IPS-NIHi11 (cell line): Measurements from ENCODE around the gene ESYT3.
"Not testable (repeated sequence)": the region's sequence is repeated elsewhere in the genome, so short reads cannot be mapped to it uniquely, and the experiment has no call there.

Experiments used
- DNase-seq: peaks from one replicate; pipeline ENCODE4 v3.0.0; 2012; ENCODE audit warnings: mixed read lengths, low spot score

Gene ESYT3

DNA sequence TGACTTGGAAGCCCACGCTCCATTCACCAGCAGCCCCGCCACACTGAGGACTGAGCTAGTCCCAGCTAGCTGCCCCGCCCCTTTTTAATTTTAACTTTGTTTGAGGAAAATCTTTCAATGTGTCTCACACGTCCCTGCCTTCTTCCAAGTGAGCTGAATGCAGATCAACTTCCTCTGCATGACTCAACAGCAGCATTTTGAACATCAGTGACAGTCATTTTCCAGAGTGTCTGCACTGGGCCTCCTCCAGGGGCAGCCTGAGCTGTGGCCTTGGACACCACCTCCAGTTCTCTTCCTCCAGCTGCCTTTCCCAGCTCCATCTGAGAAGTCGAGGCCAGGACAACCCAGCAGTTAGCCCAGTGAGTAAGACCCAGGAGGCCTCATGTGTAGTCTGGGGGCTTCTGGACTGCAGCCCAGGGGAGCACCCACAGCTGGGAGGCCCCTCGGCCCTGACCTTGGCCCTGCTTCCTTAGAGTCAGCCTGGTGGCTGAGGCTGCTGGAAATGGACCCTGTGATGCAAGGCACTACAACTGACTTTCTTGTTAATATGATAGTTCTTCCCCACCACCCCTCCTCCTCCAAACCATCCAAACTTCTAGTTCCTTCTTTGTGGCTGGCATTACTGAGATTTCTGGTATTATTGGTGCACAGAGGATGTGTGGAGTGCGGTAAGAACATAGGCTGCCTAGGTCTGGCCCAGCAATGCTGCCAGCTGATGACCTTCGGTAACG, 21.4 kb upstream of the ESYT3 start:
- no peak for DNase-seq

DNA sequence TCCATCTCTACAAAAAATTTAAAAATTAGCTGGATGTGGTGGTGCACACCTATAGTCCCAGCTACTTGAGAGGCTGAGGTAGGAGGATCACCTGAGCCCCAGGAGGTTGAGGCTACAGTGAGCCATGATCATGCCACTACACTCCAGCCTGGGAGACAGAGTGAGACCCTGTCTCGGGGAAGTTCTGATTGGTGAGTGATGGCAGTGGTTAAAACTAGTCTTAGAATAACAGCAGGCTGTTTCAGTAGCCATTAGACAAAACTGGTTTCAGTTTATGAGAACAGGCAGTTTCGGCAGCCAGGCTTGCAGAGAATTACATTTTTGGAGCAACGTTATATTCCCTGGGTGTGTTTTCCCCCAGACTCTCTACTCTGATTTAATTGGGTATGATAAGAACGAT, 18.2 kb upstream of the ESYT3 start:
- not testable (repeated sequence) for DNase-seq

DNA sequence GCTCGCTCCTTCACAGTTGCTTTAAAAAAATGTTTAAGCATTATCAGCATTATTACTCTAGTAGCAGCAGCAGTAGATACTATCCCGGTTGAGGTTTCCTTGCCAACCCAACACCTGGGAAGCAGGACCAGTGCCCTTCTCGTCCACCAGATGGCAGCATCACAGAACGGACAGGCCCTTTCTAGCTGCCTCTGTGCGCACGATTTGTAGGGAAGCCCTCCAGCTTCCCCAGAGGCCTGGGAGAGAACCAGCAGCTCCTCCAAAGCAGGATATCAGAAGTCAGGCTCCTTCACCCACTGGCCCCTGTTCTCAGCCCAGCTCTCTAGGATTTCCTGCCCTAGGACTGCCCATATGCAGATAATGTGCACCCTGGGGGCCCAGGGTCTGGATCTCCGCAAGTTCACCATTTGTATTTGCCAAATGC, 16.8 kb upstream of the ESYT3 start:
- peak; percentile 89 for DNase-seq

DNA sequence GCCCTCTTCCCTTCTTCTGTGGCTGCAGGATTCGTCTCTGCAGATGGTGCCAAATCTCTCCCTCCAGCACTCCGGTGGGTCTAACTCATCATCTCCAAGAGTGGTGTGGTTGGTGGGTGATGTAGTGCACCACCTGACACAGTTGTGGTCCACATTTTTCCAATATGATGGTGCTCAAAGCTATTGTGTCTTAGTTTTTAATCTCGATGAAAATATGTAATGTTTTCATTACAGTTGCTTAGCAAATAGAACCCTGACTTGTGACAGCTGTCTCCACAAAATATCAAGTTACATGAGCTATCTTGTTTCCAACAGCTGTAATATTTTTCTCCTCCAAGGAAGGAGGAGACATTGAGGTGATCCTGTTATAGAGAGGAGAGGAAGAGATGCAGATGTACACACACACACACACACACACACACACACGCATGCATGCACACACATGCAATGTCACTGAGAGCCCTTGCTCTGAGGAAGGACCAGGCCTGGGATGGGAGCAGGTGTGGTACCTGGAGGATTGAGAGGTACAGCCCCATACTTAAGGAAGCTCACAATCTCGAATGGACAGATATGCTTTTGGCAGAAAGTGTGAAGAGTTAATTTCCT, 15.7 kb upstream of the ESYT3 start:
- no peak for DNase-seq

DNA sequence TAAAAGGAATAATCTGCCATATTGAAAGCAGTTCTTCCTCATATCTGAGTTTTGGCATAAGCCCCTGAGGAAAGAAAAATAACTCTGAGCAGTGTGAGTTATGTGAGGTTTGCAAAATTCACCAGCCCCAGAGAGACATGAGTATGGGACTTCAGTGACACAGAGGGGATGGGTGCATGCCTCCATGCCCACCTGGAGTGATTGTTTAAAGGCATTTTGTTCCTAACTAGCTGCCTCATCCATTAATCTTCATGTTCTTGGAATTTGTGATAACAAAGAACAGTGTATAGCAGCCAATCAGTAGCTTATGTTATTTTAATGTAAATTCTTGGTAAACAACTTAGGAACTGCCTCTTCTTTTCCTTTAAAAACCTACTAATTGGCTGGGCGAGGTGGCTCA, 11.1 kb upstream of the ESYT3 start:
- no peak for DNase-seq

DNA sequence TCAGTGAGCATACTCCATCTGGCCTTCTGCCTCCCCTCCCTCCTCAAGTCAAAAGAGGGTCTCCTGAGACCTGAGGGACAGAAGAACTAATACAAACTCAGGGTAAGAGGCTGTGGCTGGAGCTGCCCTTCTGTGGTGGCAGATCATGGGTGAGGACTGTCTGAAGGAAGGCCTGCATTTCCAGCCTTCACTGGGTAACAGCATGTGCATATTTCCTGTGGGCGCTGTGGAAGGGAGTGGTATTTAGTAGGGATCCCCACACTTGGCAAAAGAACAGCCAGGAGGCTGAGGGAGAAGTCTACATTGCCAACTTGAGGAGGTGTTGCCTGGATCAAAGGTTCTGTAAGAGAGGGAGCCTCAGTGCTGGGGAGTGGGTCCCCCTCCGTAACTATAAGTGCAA, 10.1 kb upstream of the ESYT3 start:
- DNase-seq = no peak

DNA sequence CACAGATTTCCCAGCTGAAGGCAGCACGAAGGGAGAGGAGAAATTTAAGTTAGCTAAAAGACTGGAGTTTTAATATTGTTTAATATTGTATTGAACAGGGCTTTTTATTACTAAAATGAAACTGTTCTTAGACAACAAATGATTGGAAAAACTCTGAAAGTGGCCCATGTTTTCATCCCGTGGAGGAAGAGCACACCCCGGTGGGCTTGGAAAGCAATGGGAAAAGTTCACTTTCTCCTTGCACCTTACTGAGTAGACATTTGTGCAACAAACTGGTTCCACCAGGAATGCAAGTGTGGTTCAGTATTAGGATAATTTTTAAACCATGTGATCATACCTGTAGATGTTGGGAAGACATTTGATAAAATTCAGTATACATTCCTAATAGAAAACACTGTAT, 8.2 kb upstream of the ESYT3 start:
- no peak for DNase-seq

DNA sequence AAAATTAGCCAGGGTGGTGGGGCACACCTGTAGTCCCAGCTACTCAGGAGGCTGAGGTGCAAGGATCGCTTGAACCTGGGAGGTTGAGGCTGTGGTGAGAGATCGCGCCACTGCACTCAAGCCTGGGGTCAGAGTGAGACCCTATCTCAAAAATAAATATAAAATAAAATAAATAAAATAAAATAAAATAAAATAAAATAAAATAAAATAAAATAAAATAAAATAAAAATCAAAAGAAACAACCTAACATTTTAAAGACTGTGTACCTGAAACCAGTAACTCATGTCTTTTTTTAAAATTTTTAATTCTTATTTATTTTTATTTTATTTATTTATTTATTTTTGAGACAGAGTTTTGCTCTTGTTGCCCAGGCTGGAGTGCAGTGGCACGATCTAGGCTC, 7.7 kb upstream of the ESYT3 start:
- not testable (repeated sequence) for DNase-seq

DNA sequence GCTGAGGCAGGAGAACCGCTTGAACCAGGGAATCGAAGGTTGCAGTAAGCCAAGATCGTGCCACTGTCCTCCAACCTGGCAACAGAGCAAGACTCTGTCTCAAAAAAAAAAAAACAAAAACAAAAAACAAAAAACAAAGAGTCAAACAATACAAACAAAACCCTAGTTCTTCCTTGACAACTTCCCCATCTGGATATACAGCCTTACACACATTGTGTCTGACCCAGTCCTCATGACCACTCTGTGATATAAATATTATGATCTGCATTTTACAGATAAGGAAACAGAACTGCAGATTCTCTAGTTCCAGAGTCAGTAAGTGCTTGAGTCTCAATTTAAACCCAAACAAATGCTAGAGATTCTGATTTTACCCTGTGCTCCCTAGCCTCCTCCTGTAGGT, 4.8 kb upstream of the ESYT3 start:
- DNase-seq = no peak

DNA sequence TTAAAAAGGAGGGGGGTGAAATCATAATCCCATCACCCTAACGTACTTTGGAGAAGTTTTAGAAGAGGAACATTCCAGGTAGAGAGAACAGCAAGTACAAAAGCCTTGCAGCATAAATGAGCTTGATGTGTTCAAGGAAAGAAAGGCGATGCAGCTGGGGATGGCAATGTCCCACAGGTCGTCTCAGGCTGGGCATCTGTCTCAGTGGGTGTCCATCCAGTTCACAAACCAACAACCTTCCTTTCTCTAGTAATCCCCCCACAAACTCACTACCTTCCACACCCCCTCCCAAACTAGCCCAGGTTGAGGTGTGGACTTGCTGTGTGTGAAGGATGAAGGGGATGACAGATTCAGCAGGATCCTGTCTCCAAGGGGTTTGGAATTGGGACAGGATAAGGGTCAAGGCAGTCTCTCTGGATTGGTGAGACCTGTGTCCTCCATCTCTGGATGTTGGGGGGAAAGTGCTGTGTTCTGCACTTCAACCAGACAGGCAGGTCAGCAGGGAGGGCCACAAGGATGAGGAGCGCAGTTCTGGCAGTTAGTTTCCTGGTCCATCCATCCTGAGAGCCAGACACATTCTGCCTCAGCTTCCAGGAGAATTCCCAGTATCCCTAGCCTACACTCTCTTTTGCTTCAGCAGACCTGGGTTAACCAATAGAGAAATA, 1.7 kb upstream of the ESYT3 start:
- DNase-seq = no peak

DNA sequence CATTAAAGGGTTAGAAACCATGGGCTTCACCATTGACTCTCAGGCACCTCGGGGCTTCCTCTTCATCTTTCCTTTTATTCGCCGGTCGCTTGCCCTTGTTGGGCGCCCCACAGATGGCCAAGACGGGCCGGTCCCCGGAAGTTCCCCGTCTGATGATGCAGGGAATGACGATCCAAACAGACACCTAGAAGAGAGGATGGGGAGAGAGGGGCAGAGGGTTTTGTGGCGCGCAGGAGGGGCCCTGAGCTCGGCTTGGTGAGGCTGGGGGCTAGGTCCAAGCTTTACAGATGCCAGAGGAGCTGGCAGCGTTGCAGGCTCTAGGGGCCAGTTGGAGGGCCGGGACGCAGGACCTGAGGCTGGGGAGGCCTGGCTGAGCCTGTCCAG, 532 bp upstream of the ESYT3 start:
- no peak for DNase-seq

DNA sequence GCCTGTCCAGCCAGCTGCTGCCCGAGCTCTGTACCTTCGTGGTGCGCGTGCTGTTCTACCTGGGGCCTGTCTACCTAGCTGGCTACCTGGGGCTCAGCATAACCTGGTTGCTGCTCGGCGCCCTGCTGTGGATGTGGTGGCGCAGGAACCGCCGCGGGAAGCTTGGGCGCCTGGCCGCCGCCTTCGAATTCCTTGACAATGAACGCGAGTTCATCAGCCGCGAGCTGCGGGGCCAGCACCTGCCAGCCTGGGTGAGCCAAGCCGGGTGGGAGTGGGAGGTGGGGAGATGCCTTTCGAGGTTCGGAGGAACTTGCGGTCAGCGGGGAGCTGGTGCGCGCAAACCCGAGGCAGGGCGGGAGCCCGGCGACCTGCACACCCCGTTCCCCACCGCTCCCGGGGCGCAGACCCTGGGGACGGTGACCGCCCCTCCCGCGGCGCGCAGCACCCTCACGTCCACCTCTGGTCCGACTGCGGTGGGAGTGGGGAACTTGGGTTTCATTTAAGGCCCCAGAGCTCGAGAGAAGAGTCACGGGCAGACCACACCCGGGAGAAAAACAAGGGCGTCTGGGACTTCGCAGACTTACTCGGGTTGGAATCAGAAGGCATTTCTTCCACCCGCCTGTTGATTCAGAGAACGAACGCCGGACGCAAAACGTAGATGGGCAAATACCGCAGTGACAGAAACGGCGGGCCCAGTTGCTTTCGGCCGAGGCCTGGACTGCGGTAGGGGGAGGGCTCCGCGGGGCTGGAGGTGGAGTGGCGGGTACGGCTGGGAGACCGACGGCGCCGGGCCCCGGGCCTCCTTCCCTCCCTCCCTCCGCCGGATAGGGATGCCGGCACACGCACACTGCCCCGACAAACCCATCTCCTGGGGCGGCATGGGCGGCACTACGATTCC, 708 bp downstream of the ESYT3 start:
- DNase-seq = peak; percentile 78

DNA sequence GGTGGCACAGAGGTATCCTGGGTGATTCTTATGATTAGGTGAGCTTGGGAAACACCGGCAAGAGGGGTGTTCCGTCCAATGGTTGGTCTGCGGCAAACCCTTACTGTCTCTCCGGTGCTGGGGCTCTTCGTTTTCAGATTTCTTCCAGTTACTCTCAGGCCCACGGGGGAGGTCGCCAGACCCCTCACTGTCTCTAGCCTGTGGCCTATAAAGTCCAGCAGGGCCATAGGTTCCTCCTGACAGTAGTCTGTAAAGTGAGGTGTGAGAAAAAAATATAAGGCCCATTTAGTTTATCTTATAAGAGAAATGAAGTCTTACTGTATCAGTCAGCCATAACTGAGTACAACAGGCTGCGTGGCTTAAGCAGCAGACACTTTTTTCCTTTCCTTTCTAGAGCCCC, 1.4 kb downstream of the ESYT3 start:
- DNase-seq = no peak

DNA sequence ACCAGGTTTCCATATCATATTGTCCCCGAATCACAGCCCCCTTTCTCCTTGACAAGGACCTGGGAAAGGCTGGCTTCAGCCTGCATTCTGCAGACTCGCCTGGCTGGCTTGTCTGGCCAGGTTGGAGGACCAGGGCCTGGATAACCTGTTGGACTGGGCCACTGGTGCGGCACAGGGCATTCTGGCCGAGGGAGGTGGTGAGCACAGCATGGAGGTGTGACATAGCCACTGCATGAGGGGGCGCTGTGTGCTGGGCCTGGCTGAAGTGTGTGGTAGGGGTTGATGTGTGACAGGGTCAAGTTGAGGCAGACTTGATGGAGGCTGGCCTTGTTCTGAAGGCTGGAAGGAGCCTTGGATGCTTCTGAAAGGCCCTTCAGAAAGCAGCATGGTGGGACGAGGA, 2.9 kb downstream of the ESYT3 start:
- DNase-seq = no peak

DNA sequence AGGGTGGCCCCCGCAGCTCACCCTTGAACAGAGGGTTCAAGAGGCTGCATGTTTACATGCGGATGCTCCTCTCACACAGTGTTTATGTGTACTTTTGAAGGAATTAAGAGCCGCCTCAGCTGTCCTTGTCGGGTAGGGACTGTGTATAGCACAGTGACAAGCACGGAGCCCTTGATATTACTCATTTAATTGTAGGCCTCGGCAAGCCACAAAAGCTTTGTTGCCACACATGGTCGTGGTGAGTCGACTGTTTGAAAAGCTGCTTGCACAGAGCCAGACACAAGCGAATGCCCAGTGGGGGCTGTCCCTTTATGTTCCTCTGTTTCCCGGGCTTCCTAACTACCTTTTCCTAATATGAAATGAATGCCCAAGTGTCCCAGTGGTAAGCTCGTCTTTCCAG, 4.5 kb downstream of the ESYT3 start:
- DNase-seq = no peak

DNA sequence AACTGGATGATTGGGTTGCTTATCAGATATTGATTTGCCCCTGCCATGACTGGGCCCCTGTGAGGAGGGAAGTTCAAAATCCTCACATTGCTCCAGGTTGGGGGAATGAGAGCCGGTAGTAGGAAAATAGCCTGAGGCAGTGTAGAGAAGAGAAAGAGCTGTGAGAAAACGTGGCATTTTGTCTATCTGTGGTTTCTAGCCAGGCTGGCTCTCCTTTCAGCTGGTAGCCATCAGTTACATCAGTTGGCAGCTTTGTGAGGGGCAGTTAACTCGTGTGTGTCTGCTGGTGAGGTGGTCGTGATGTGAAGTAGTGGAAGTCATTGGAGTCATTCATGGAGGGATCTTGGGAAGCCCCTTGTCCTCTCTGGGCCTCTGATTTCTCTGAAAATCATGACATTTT, 5.2 kb downstream of the ESYT3 start:
- DNase-seq = no peak

DNA sequence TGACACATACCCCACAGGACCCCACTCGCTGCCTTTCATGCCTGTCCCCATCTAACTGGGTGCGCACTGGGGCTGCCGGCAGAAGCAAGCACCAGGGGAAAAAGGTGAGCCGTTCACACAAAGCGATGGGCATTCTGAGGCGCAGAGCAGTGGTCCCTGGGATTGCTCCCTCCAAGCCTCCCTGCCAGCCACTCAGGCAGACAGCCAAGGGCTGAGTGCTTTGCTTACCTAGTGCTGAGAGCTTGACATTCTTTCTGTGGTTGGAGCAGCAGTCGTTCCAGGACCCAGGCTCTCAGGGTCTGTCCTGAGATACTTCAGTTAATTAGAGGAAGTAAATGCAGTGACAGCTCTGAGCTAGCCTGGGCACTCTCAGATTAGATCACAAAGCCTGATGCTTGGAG, 5.7 kb downstream of the ESYT3 start:
- no peak for DNase-seq

DNA sequence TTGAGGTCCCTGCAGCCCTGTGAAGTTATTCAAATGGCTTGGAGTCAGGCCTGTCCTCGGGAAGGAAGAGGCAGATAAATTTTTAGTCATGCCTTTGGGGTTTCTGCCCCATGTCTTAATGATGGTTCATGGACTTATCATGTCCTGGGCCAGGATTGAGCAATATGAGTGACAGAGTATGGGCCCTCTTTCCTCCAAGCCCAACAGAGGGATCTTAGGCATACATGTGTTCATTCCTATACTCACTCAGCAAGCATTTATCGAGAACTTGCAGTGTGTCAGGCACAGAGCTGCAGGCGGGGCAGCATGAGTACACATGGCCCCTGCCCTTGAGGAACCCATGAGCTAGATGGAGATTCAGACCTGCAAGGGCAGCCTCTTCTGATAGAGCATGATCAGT, 6.2 kb downstream of the ESYT3 start:
- no peak for DNase-seq

DNA sequence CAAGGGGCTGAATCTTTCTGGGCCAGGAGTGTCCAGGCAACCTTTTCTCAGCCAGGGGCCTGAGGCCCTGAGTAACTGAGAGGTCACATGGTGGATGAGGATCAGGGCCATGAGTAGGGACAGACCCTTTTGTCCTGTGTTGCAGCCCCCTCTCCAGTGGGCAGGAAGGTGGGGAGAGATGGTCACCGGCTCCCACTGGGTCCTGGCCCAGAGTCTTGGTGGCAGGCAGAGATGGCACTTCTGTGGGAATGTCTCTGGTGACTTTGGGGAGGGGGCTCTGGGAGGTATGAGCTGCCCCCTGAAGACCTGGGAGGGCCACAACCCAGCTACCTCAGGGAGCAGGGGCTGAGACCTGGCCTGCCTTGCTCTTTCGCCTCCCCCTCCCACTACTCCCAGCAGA, 6.8 kb downstream of the ESYT3 start:
- no peak for DNase-seq

DNA sequence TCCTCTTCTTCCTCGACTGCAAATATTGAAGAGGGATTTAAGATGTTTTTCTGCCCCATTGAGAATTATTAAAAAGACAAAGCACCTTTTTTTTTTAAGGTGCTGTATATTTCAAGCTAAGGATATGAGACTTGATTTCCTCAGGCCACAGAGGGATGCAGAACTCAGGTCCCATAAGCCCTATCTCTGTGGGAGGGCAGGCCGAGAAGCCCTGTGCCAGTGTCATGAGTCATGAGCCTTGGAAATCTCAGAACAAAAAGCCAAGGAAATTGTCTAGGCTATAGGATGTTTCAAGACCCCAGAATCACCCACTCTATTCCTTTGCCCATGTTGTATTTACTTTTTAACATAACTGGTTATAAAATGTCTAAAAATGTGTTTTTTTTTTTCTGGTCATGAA, 7.3 kb downstream of the ESYT3 start:
- no peak for DNase-seq

DNA sequence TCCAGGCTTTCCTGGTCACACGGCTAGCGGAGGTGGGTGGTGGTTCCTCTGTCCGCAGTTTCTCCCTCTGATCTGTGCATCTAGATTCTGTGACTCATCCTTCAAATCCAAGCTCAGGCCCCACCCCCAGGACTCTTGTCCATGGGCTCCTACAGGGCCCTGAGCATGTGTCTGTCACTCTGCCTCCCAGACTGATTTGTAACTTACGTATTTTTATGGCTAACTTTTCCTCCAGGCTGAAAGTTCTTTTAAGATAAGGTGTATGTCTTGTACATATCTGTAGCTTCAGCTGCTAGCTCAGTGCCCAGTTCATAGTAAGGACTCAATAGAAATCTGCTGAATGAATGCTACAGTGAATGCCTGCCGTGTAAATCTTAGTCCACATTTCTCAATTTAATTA, 8.0 kb downstream of the ESYT3 start:
- DNase-seq = peak; percentile 51

DNA sequence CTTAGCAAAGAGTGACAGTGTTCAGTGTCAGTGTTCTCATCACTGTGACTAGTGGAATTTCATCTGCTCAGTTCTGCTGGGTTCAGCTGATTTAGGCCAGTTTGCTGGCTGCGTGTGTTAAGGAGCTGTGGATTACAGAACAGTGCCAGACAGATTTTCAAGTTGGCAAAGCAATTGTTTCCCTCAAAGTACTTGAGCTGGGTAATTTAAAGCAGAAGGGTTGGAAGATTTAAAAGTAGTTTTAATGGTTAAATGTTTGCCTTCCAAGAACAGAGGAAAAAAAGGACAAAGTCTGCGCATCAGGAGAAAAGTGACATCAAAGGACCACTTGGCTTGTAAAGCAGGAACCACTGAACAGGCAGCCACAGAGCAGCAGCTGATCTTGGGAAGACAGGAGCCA, 8.7 kb downstream of the ESYT3 start:
- DNase-seq = no peak
